GM15510 (cell line): Measurements from ENCODE around the gene OTUD4.

ENCODE experiments used
- POLR2A ChIP-seq: IDR thresholded peaks from 3 replicates; pipeline ENCODE4 v1.6.1; 2011; ENCODE audit warnings: borderline replicate concordance; ENCODE audit not compliant: insufficient read length; ENCODE audit errors: extremely low read depth

Gene OTUD4

GRCh38 chr4:145180298-145181090 is at the start of gene OTUD4:
OTUD4 (minus strand) TSS chr4:145180589; CDS start chr4:145179973, 616 bp downstream.
- TF ChIP-seq POLR2A, result peak; percentile 62

GRCh38 chr4:145219090-145219489 is 38.7 kb upstream of the OTUD4 start:
- no peak for TF ChIP-seq POLR2A

GRCh38 chr4:145218251-145218650 is 37.9 kb upstream of the OTUD4 start:
- no peak for TF ChIP-seq POLR2A

GRCh38 chr4:145217349-145217748 is 37.0 kb upstream of the OTUD4 start:
- no peak for TF ChIP-seq POLR2A

GRCh38 chr4:145216535-145216934 is 36.1 kb upstream of the OTUD4 start:
- no peak for TF ChIP-seq POLR2A

GRCh38 chr4:145213245-145213644 is 32.9 kb upstream of the OTUD4 start:
- TF ChIP-seq POLR2A, result no peak

GRCh38 chr4:145207934-145208333 is 27.5 kb upstream of the OTUD4 start:
- no peak for TF ChIP-seq POLR2A

GRCh38 chr4:145203410-145203809 is 23.0 kb upstream of the OTUD4 start:
- TF ChIP-seq POLR2A, result no peak

- no peak for TF ChIP-seq POLR2A
These were observed 20.0 kb upstream of the OTUD4 start for GRCh38 chr4:145200366-145200765.

- TF ChIP-seq POLR2A, result no peak
These were observed 18.8 kb upstream of the OTUD4 start for GRCh38 chr4:145199051-145199716.

GRCh38 chr4:145196747-145197146 is 16.4 kb upstream of the OTUD4 start:
- TF ChIP-seq POLR2A, result no peak

GRCh38 chr4:145195167-145195952 is 15.0 kb upstream of the OTUD4 start:
- TF ChIP-seq POLR2A, result no peak

GRCh38 chr4:145189981-145190380 is 9.6 kb upstream of the OTUD4 start:
- TF ChIP-seq POLR2A, result no peak

- TF ChIP-seq POLR2A, result no peak
These were observed 6.3 kb upstream of the OTUD4 start for GRCh38 chr4:145186729-145187128.

GRCh38 chr4:145183581-145183980 is 3.2 kb upstream of the OTUD4 start:
- no peak for TF ChIP-seq POLR2A
